SU-DHL-6 (cell line): ENCODE measurements around the gene TTK.
"Not testable (repeated sequence)": the region's sequence is repeated elsewhere in the genome, so short reads cannot be mapped to it uniquely, and the experiment has no call there.

Experiments used
- CTCF ChIP-seq: fragments of 200-600 bp; sonication (generic); IDR thresholded peaks from one replicate; pipeline ENCODE4 v1.5.1; 2017; ENCODE audit warnings: antibody characterized with exemption, mild to moderate bottlenecking, low read length, moderate library complexity; ENCODE audit not compliant: insufficient read depth, poor library complexity, severe bottlenecking
- EZH2phosphoT487 ChIP-seq: fragments of 200-600 bp; sonication (generic), shearing (Covaris generic); conservative IDR thresholded peaks from 2 replicates; pipeline ENCODE4 v1.6.1; 2018; ENCODE audit warnings: mild to moderate bottlenecking, antibody characterized with exemption, low read length, moderate library complexity, mixed read lengths

GRCh38 chr6:80070431-80070830, 66.0 kb downstream of the TTK start:
- TF ChIP-seq CTCF, EZH2phosphoT487: not testable (repeated sequence)
